WTC11 (cell line): Measurements from ENCODE around the gene FAM187B.

Source experiments
- ATF3 ChIP-seq: sonication (generic); formaldehyde crosslinking; conservative IDR thresholded peaks from 2 replicates; pipeline ENCODE4 v1.8.1; 2022; ENCODE audit warnings: mild to moderate bottlenecking, missing genetic modification reagents
- CTCF ChIP-seq: fragments of 200-600 bp; IDR thresholded peaks from 2 replicates; pipeline ENCODE4 v1.8.0; 2022; ENCODE audit warnings: antibody characterized with exemption
- FOXP4 ChIP-seq: sonication (generic); formaldehyde crosslinking; IDR thresholded peaks from 2 replicates; pipeline ENCODE4 v1.8.0; 2022; ENCODE audit warnings: mild to moderate bottlenecking, missing genetic modification reagents
- KAT7 ChIP-seq: sonication (generic); formaldehyde crosslinking; IDR thresholded peaks from 2 replicates; pipeline ENCODE4 v1.8.1; 2023; ENCODE audit warnings: missing genetic modification reagents, mild to moderate bottlenecking, borderline replicate concordance
- NFE2L1 ChIP-seq: sonication (generic); formaldehyde crosslinking; IDR thresholded peaks from 2 replicates; pipeline ENCODE4 v1.8.1; 2023; ENCODE audit warnings: missing genetic modification reagents
- NR2C2 ChIP-seq: sonication (generic); formaldehyde crosslinking; IDR thresholded peaks from 2 replicates; pipeline ENCODE4 v1.8.0; 2022; ENCODE audit warnings: mild to moderate bottlenecking, missing genetic modification reagents
- SOX15 ChIP-seq: fragments of 250-450 bp; sonication (Bioruptor Pico); IDR thresholded peaks from 2 replicates; pipeline ENCODE4 v1.9.0; 2021; ENCODE audit warnings: mild to moderate bottlenecking
- ZNF416 ChIP-seq: fragments of 250-450 bp; sonication (Bioruptor Pico); IDR thresholded peaks from 2 replicates; pipeline ENCODE4 v1.9.0; 2021; ENCODE audit warnings: mild to moderate bottlenecking, inconsistent platforms
- ZNF423 ChIP-seq: fragments of 250-450 bp; sonication (Bioruptor Pico); IDR thresholded peaks from 2 replicates; pipeline ENCODE4 v2.1.2; 2022; ENCODE audit warnings: mild to moderate bottlenecking, moderate library complexity
- TF ChIP-seq, protein P1 (sequence below): fragments of 250-450 bp; sonication (Bioruptor Pico); IDR thresholded peaks from 2 replicates; pipeline ENCODE4 v1.9.0; 2021; ENCODE audit warnings: mild to moderate bottlenecking

- TF ChIP-seq CTCF: no peak
- TF ChIP-seq ZNF423: no peak
- no peak for TF ChIP-seq ATF3 (CRISPR knock-in tag)
- no peak for TF ChIP-seq SOX15 (CRISPR knock-in tag)
- no peak for TF ChIP-seq FOXP4 (CRISPR knock-in tag)
- TF ChIP-seq, protein P1, sequence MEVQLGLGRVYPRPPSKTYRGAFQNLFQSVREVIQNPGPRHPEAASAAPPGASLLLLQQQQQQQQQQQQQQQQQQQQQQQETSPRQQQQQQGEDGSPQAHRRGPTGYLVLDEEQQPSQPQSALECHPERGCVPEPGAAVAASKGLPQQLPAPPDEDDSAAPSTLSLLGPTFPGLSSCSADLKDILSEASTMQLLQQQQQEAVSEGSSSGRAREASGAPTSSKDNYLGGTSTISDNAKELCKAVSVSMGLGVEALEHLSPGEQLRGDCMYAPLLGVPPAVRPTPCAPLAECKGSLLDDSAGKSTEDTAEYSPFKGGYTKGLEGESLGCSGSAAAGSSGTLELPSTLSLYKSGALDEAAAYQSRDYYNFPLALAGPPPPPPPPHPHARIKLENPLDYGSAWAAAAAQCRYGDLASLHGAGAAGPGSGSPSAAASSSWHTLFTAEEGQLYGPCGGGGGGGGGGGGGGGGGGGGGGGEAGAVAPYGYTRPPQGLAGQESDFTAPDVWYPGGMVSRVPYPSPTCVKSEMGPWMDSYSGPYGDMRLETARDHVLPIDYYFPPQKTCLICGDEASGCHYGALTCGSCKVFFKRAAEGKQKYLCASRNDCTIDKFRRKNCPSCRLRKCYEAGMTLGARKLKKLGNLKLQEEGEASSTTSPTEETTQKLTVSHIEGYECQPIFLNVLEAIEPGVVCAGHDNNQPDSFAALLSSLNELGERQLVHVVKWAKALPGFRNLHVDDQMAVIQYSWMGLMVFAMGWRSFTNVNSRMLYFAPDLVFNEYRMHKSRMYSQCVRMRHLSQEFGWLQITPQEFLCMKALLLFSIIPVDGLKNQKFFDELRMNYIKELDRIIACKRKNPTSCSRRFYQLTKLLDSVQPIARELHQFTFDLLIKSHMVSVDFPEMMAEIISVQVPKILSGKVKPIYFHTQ (CRISPR knock-in tag): no peak
- TF ChIP-seq KAT7 (CRISPR knock-in tag): no peak
- no peak for TF ChIP-seq NR2C2 (CRISPR knock-in tag)
- TF ChIP-seq ZNF416 (CRISPR knock-in tag): no peak
- TF ChIP-seq NFE2L1 (CRISPR knock-in tag): no peak
Measured at GRCh38 chr19:35240327-35240726, 11.8 kb upstream of the FAM187B start.
